ENCODE data around the gene RAB3B.

DNA sequence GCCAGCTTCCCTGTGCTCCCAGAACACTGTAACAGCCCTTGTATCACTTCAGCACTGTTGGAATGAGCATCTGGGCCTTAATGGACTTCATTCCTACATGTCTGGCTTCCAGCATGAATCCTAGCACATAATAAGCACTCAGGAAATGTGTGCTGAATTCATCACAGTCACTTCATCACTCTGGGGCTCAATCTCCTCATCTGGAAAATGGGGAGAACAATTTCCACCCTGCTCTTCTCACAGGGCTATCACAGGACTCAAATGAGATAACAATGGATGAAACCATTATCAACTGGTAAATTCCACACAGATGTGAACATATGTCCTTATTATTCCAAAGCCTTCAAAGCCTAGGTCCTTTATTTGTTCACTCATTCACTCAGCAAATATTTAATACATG, 12.4 kb downstream of the RAB3B start:
- TF ChIP-seq, protein P1, sequence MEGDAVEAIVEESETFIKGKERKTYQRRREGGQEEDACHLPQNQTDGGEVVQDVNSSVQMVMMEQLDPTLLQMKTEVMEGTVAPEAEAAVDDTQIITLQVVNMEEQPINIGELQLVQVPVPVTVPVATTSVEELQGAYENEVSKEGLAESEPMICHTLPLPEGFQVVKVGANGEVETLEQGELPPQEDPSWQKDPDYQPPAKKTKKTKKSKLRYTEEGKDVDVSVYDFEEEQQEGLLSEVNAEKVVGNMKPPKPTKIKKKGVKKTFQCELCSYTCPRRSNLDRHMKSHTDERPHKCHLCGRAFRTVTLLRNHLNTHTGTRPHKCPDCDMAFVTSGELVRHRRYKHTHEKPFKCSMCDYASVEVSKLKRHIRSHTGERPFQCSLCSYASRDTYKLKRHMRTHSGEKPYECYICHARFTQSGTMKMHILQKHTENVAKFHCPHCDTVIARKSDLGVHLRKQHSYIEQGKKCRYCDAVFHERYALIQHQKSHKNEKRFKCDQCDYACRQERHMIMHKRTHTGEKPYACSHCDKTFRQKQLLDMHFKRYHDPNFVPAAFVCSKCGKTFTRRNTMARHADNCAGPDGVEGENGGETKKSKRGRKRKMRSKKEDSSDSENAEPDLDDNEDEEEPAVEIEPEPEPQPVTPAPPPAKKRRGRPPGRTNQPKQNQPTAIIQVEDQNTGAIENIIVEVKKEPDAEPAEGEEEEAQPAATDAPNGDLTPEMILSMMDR (conservative IDR thresholded peaks at IDR 0.05 in 1 of 2, IDR thresholded peaks at IDR 0.05 in 1 of 2; ENCODE audit: extremely low read depth in 1 of 2, insufficient read depth in 1 of 2, low read depth in 1 of 2, low read length in 2 of 2), result no peak
- no peak for TF ChIP-seq EZH2 (IDR thresholded peaks at IDR 0.05; ENCODE audit: borderline replicate concordance, low read length)
